HT1080 (cell line): ENCODE results near the gene ADGRD1. TPM values are rescaled to one million over a fixed set of nuclear protein-coding genes. Genes with fewer than 3 reads are reported as not detected.

Source experiments
- DNase-seq: peaks from one replicate; pipeline ENCODE4 v3.0.0-alpha.2; 2015; ENCODE audit warnings: low read depth
- total RNA-seq: library from RNA; depleted of rRNA; stranded (reverse); fragments of >200 nt; shearing (Covaris generic); gene quantifications from 2 replicates; pipeline ENCODE4 v1.2.3, GENCODE V29; 2014

The ADGRD1 gene
- total RNA-seq, 1 experiment from 2014 or later, result not detected

DNA sequence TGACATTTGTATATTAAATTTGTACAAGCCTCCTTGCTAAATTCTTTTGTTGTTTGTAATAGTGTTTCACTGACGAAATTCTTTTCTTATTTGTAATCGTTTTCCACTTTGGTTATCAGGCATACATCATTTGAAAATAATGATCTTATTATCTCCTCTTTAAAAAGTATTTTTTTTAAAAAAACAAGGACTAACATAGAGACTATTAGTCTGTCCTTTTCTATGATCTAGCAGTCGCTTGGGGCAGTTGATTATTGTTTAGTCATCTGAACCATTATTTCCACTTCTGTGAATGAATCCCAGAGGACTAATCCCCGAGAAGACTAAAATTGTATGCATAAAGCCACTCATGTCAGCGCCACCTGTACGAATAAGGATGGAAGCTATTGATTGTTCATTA is 11.5 kb downstream of the ADGRD1 start:
- DNase-seq, result no peak

GRCh38 chr12:130965668-130966067 is 12.0 kb downstream of the ADGRD1 start:
- no peak for DNase-seq

GRCh38 chr12:130966443-130967030 is 12.8 kb downstream of the ADGRD1 start:
- no peak for DNase-seq

DNA sequence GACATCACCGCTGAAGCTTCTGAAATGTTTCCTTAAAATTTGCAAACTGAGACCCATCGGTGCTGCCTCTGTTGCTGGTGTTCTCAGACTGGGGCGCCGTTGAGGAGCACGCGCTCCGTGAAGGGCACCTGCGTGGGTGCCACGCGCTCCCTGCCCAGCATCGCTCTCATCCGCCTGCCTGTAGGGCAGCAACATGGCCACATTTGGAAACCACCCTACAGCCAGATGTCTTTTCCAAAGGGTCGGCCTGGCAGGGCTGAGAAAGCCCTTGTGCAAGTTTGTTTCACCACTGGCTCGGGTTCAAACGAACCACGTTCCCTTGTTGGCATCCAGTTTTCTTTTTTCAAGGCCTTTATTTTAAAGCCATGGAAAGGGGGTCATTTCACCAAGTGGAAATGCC is 13.9 kb downstream of the ADGRD1 start:
- no peak for DNase-seq

DNA sequence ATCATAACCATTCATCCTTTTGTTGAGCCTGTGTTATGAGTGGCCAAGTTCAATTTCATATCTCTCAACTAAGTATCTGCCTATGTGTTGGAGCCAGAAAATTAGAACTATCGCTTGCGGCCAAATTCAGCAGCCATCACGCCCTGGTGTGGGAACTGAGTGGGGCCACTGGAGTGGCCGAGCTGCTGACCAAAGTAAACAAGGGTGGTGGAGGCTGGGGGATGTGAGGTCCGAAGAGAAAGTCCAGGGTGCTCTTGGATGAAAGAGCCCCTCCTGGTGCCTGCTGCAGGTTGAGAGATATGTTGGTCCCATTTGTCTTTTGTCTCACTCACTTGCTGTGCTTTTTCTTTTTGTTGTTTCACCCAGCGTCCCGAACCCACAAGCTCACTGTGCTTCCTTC is 14.9 kb downstream of the ADGRD1 start:
- DNase-seq, result no peak

GRCh38 chr12:130969223-130969622 is 15.5 kb downstream of the ADGRD1 start:
- no peak for DNase-seq

DNA sequence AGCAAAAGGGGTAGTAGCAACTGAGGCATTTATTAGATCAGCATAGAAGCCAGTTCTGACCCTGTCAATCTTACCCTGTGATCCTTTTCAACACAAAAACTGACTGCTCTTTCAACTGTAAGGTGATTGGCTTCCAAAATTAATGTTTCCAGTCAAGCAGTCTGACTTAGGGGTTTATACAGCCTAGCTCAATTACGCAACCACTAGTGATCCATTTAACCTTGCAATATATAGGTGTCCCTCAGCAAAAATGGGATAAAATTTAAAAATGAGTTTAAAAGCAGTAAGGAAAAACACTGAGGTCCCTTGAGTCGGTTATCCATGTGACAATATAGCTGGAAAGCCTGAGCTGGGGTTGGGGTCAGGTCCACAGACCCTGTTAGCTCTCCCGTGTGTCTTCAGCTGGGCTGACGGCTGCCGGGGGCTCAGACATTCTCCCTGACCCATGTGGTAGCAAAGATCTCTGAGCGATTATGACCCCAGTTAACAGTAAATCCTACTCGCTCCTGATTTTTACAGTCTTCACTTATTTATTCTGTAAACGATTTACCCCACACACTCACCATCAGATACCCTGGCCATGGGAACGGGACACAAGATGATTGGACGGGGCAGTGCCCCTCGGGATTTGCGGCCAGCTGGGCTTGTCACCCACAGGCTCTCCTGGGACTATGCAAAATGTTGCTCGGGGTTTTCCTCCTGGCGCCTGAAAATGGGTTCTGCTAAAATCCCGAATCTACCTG is 16.6 kb downstream of the ADGRD1 start:
- DNase-seq, result no peak

- no peak for DNase-seq
These were observed 17.2 kb downstream of the ADGRD1 start for GRCh38 chr12:130970908-130971233.

- no peak for DNase-seq
These were observed 18.3 kb downstream of the ADGRD1 start for GRCh38 chr12:130971925-130972585.

DNA sequence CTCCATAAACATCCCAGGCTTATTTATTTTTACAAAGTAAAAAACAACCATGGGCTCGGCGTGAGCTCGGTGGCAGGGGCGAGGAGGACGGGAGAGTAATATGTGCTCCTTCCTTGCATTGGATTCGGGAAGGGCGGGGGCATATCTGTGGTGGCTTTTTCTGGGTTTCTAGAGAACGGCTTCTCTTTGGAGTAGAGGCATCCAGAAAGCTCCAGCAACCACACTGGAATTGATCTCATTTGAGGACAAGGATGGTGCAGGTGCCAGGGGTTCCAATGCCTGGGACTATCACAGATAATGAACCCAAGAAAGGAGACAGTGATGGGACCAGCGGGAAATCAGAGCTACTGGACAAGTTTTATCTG is 18.9 kb downstream of the ADGRD1 start:
- DNase-seq, result no peak

DNA sequence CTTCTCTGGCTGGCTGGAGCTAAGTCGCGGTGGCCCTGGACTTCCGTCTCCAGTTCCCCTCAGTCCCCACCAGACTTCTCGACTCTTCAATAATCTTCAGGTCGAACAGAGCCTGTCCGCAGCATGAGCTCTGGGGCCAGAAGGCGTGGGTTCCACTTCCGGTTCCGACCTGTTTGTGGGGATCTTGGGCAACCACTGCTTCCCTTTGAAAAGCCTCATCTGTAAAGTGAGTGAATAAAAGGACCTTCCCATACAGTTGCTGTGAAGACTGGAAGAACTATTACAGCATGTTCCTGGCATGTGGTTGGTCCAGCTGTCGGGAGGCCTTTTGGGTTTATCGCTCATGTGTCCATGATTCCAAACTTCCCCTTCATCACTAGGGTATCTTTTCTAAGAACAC is 19.4 kb downstream of the ADGRD1 start:
- DNase-seq, result no peak

GRCh38 chr12:130973906-130974305 is 20.2 kb downstream of the ADGRD1 start:
- DNase-seq, result no peak

- DNase-seq, result no peak
These were observed 21.4 kb downstream of the ADGRD1 start for GRCh38 chr12:130975116-130975515.

DNA sequence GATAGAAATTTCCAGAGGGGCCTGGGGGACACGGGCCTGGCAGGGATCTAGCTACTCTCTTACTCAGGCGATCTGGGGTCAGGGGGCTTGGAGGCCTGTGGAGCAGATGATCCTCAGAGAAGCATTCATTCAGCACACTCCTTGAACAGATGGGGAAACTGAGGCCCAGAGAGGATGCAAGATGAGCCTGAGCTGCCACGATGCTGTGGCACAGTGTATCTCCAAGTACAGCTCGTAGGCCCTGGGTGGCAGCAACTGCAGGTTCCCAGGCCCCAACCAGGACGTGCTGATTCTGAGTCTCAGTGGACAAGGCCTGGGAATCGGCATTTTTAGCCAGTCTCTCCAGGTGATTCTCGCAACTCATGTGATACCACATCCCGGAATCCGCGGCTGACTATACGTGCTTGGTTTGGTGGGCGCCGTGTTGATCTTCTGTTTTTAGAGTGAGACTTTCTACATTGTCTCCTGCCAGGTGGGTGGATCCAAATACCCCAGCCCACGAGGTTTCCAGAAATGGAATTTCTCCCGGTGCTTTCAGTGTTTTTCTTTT is 22.5 kb downstream of the ADGRD1 start:
- DNase-seq, result no peak

GRCh38 chr12:130977046-130977742 is 23.5 kb downstream of the ADGRD1 start:
- no peak for DNase-seq

- no peak for DNase-seq
These were observed 24.0 kb downstream of the ADGRD1 start for GRCh38 chr12:130977743-130978095.

DNA sequence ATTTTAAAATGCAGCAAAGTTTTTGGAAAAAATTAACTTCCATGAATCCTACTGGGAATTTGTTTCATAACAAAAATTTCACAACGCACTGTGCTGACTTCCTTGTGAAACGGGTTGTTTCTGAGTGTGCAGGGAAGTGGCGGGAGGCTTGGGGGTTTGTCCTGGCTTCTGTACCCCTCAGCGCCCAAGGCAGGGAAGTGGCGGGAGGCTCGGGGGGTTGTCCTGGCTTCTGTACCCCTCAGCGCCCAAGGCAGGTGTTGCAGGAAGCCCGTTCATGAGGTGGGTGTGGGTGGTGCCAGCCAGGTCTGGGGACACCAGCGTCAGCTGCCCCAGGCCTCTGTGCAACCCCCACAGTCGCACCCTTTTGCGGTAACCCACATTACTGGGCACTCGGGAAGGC is 25.1 kb downstream of the ADGRD1 start:
- DNase-seq, result no peak

GRCh38 chr12:130981074-130981742 is 27.5 kb downstream of the ADGRD1 start:
- DNase-seq, result no peak

GRCh38 chr12:130981911-130982310 is 28.2 kb downstream of the ADGRD1 start:
- no peak for DNase-seq

DNA sequence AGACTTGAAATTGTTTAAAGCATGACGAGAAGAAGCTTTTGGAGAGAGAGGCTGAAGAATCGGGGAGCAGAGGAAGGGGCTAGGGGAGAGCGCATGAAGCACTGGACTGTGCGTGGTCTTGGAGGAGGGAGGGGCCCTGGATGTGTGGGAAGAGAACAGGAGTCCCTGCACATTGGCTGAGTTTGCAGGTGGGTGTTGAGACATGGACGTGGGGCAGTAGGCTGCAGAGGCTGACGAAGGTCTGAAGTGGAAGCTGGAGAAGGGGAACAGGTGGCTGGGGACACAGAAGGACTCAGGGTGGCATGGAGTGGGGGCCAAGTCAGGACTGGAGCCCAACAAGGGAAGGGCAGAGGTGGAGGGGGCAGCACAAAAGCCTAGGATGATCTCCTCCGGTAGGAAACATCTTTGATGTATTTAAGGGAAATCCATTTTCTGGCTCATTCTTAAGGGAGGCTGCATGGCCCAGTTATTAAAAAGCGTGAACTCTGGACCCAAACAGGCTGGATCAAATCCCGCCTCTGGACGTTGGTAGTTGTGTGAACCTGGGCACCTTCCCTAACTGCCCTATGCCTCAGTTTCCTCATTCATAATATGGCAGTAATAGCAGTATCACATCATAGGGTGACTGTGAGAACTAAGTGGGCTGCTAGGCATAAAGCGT is 29.0 kb downstream of the ADGRD1 start:
- no peak for DNase-seq
